Parathyroid adenoma (tissue), 2 donors: ENCODE results near the gene LARGE1.

Experiments
- H2AFZ ChIP-seq: fragments of 300-600 bp; sonication (generic); one replicate; pipeline ENCODE4 v1.7.0; 2017; ENCODE audit warnings: antibody characterized with exemption, mild to moderate bottlenecking
- H3K27ac ChIP-seq: fragments of 300-600 bp; sonication (generic); one replicate; pipeline ENCODE4 v1.7.0; 2017
- H3K27me3 ChIP-seq: fragments of 300-600 bp; sonication (generic); one replicate; pipeline ENCODE4 v1.7.0; 2017; ENCODE audit warnings: low read length; ENCODE audit not compliant: control insufficient read depth, insufficient read depth
- H3K36me3 ChIP-seq: fragments of 300-600 bp; sonication (generic); one replicate; pipeline ENCODE4 v1.7.0; 2017; ENCODE audit warnings: low read length; ENCODE audit not compliant: control insufficient read depth, insufficient read depth
- H3K4me1 ChIP-seq: fragments of 300-600 bp; sonication (generic); one replicate; pipeline ENCODE4 v1.7.0; 2017; ENCODE audit warnings: control low read depth
- H3K4me2 ChIP-seq: fragments of 300-600 bp; sonication (generic); one replicate; pipeline ENCODE4 v1.7.0; 2017; ENCODE audit warnings: low read length
- H3K4me3 ChIP-seq: fragments of 300-600 bp; sonication (generic); one replicate; pipeline ENCODE4 v1.7.0; 2017; ENCODE audit warnings: low read depth, low read length
- H3K79me2 ChIP-seq: fragments of 300-600 bp; sonication (generic); one replicate; pipeline ENCODE4 v1.7.0; 2017; ENCODE audit warnings: control low read depth
- H3K9ac ChIP-seq: fragments of 300-600 bp; sonication (generic); one replicate; pipeline ENCODE4 v1.7.0; 2017; ENCODE audit warnings: mild to moderate bottlenecking
- H3K9me3 ChIP-seq: fragments of 300-600 bp; sonication (generic); one replicate; pipeline ENCODE4 v1.7.0; 2017; ENCODE audit warnings: low read length; ENCODE audit not compliant: control insufficient read depth
- CTCF ChIP-seq: fragments of 300-600 bp; sonication (generic); IDR thresholded peaks from one replicate; pipeline ENCODE4 v1.7.0; 2017; ENCODE audit warnings: antibody characterized with exemption, mild to moderate bottlenecking
- donor health status: primary hyperparathyroidism.

Gene LARGE1

GRCh38 chr22:33927752-33928151 lies 7.5 kb upstream of the LARGE1 start:
- H3K4me2 ChIP-seq = no peak overlapping the region
- no peak overlapping the region for H2AFZ ChIP-seq
- H3K36me3 ChIP-seq = no peaks in the 10 kb centered on the region
- H3K9ac ChIP-seq = no peak overlapping the region
- TF ChIP-seq CTCF = no peak
- no peaks in the 10 kb centered on the region for H3K27me3 ChIP-seq
- H3K79me2 ChIP-seq = no peaks in the 10 kb centered on the region
- H3K9me3 ChIP-seq = no peaks in the 10 kb centered on the region
- H3K4me3 ChIP-seq = no peak overlapping the region
- H3K27ac ChIP-seq = no peak overlapping the region
- peaks cover 2% of the 10 kb centered on the region for H3K4me1 ChIP-seq

- Histone ChIP-seq H3K4me3 (no peak overlapping the region), H3K79me2 (no peaks in the 10 kb centered on the region), H3K4me2 (no peak overlapping the region), H3K9ac (no peak overlapping the region), H2AFZ (no peak overlapping the region), H3K27me3 (no peaks in the 10 kb centered on the region), H3K4me1 (peaks cover 2% of the 10 kb centered on the region), H3K9me3 (no peaks in the 10 kb centered on the region), H3K27ac (no peak overlapping the region), H3K36me3 (no peaks in the 10 kb centered on the region)
- no peak for TF ChIP-seq CTCF
These were observed 4.9 kb upstream of the LARGE1 start for GRCh38 chr22:33925194-33925593.

GRCh38 chr22:33923660-33924246 lies 3.5 kb upstream of the LARGE1 start:
- H3K27ac ChIP-seq = no peak overlapping the region

GRCh38 chr22:33923033-33923432 lies 2.8 kb upstream of the LARGE1 start:
- Histone ChIP-seq H3K9ac (no peak overlapping the region), H3K27ac (no peak overlapping the region), H3K4me2 (peak overlapping the region; percentile 85), H3K4me1 (peaks cover 2% of the 10 kb centered on the region), H3K27me3 (no peaks in the 10 kb centered on the region), H3K9me3 (no peaks in the 10 kb centered on the region), H3K4me3 (peak overlapping the region; percentile 39), H2AFZ (no peak overlapping the region), H3K36me3 (no peaks in the 10 kb centered on the region), H3K79me2 (no peaks in the 10 kb centered on the region)
- no peak for TF ChIP-seq CTCF

More at GRCh38 chr22:33923660-33924246, 3.5 kb upstream of the LARGE1 start:
- H3K9me3 ChIP-seq = no peaks in the 10 kb centered on the region
- H3K36me3 ChIP-seq = no peaks in the 10 kb centered on the region
- H3K9ac ChIP-seq = no peak overlapping the region
- H3K4me2 ChIP-seq = peak overlapping the region; percentile 85
- H3K4me3 ChIP-seq = peak overlapping the region; percentile 24
- H3K27me3 ChIP-seq = no peaks in the 10 kb centered on the region
- TF ChIP-seq CTCF = peak; percentile 75
- H3K4me1 ChIP-seq = peaks cover 2% of the 10 kb centered on the region
- no peaks in the 10 kb centered on the region for H3K79me2 ChIP-seq
- H2AFZ ChIP-seq = no peak overlapping the region

- Histone ChIP-seq H3K27ac (peak overlapping the region; percentile 53), H3K4me3 (peak overlapping the region; percentile 39), H3K27me3 (no peaks in the 10 kb centered on the region)
These were observed 2.0 kb upstream of the LARGE1 start for GRCh38 chr22:33922349-33922681.

More at GRCh38 chr22:33922349-33922681, 2.0 kb upstream of the LARGE1 start:
- Histone ChIP-seq H3K4me2 (peak overlapping the region; percentile 85), H3K79me2 (no peaks in the 10 kb centered on the region), H3K4me1 (peaks cover 2% of the 10 kb centered on the region), H3K36me3 (no peaks in the 10 kb centered on the region), H3K9me3 (no peaks in the 10 kb centered on the region), H3K9ac (no peak overlapping the region), H2AFZ (peak overlapping the region; percentile 82)
- TF ChIP-seq CTCF = no peak
